GM12801 (cell line): ENCODE results near the gene PSD2.

Experiments
- CTCF ChIP-seq: IDR thresholded peaks from one replicate; pipeline ENCODE4 v1.5.1; 2011; ENCODE audit warnings: control low read depth; ENCODE audit not compliant: insufficient read length; ENCODE audit errors: extremely low read depth

Gene PSD2

DNA sequence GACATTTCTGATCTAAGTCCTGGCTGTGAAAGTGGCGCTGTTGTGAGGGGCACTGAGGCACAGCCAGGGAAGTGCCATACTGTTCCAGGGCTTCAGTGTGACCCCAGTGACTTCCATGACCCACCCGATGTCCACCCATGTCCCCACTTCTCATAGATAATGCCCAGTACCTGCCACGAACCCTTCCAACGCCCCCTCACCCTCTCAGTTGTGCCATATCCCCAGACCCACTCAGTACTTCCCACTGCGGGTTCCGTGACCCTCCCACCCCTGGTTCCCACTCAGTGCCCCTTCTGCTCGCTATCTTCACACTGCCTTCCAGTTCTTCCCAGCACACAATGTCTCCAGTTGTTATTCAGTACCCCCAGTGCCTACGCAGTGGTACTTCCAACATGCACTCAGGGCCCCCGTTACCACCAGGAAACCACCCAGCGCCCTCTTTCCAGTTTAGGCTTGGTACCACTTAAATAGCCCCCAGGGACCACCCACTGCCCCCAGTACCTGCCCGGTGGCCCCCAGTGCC, 30.7 kb upstream of the PSD2 start:
- no peak for TF ChIP-seq CTCF

DNA sequence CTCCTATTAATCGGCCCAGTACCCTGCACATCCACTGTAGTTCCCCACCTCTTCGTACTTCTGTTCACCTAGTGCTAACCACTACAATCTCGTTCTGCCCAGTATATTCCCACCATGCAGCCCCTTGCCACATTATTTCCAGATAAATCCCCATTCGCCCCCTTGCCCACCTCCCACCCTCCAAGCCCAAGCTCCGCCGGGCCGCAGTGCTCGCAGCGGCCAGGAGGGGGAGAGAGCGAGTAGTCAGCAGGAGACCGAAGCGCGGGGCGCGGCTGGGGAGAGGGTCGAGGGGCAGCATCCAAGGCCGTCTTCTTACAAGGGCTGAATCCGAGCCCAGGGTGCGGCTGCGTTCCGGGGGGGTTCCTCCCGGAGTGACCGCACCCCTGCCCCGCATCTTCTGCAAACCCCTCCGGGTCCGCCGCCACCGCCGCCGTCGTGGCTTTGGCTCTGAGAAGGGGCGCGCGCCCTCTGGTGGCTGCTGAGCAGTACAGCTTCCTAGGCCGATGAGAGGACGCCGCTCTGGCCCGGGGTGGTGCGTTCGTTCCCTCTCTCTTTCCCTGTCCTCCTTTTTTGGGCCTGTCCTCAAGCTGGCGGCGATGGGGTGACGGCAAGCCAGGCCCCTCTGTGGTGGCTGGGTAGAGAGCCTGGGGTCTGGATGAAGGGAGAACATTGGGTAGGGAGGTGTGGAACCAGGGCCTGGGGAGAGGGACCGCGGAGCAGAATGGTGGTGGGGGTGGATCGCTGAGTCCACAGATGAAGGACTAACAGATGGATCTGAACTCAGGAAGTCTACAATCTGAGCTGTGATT, 30.0 kb upstream of the PSD2 start:
- no peak for TF ChIP-seq CTCF

GRCh38 chr5:139767960-139768359, 27.6 kb upstream of the PSD2 start:
- TF ChIP-seq CTCF: no peak

DNA sequence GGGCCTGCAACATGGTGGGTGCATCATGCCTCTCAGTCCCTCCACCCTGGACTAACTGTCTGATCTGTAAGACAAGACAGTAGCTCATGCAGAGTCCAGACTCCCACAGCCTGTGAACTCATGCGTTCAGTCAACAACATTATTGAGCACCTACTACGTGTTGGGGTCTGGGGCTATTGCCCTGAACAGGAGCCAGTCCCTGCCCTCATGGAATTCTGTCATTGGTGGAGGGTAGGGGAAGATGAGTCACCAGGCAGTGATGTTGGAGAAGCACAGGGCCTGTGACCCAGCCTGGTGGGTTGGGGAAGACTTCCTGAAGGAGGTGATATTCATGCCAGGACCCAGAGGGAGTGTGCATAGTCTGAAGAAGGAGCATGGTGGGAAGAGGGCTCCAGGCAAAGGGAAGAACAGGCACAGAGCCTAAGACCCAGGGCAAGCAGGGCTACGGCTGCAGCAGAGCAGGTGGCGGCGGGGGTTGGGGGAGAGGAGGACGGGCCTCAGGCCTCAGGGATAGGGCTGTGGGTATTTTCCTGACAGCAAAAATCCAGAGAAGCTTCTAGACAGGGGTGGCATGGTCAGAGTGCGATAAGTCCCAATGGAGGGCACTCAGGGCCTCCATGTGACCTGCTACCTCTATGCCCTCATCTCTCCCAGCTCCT, 26.7 kb upstream of the PSD2 start:
- no peak for TF ChIP-seq CTCF

GRCh38 chr5:139769477-139769876, 26.1 kb upstream of the PSD2 start:
- TF ChIP-seq CTCF: no peak

GRCh38 chr5:139770722-139771121, 24.9 kb upstream of the PSD2 start:
- TF ChIP-seq CTCF: no peak

- no peak for TF ChIP-seq CTCF
Observed at GRCh38 chr5:139772089-139772791, 23.4 kb upstream of the PSD2 start.
